GM21367 (cell line): ENCODE measurements around the gene CDH13.

Source experiments
- ATAC-seq: cut with Tn5 transposase; IDR thresholded peaks from one replicate; pipeline ENCODE4 v1.9.1; 2021; ENCODE audit not compliant: unreplicated experiment

CDH13 gene

DNA sequence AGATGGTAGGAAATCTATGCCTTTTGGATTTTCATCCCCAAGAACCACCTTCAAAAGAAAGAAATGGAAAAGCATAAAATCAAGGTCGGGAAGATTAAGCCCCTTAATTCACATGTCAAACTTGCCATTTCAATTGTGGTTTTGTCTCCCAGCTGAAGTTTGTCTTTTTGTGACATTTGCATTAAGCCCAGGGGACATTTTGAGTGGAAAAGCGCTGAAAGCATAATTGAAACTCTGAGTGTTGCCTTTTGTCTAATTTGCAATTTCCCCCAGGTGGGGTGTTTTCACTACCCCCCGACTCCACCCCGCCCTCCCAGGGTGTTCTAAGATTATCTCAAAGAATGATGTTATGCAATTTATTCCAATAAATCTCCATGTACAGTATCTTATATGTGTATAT, 396.2 kb downstream of the CDH13 start:
- ATAC-seq: no peak

DNA sequence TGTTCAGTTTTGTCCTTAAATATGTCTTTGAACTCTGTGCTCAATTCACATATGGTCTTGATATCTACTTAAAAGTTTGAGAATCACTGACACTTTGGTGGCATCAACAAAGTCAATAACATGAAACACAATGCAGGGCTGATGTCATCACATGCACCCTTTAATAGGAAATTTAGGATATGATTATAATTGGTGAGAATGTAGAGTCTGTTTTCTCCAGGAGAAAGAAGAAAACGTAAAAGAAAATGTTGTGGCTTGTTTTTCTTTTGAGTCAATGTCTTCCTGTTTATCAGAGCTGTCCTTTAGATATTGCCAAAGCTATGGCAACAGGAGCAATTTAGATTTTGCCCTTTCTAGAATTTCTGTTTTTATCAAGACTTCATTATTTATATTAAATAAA, 396.9 kb downstream of the CDH13 start:
- ATAC-seq: no peak

DNA sequence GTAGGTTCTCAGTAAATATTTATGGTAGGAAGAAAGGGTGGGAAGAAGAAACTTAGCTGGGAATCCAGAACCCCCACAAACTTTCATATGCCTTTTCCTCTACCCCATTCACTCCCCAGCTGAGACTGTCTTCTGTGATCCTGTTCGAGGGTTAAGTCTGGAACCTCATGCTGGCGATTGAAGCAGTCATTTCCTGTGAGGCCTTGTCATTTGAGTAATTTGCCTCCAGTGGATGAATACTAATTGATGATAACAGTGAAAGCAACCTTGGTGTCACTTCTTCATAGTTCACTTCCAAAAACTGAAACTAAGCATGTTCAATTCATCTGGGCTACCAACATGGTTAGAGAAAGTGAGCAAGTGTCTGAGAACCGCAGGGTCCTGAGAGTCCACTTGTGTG, 401.2 kb downstream of the CDH13 start:
- ATAC-seq: no peak

DNA sequence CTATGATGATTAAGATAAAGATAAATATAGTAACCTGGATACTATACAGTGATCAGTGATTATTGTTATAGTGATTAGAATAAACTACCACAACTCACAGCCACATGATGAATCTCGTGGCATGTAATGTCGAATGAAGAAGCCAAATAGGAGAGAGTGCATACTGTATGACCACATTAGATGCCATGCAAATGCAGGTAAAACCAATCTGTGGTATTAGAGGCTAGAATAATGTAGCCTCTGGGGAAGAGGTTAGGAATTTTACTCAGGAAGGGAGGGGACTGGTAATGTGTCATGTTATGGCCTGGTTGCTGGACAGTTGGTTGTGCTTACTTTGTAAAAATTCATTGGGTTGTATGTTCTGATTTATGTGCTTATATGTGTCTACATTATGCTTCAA, 402.7 kb downstream of the CDH13 start:
- no peak for ATAC-seq

DNA sequence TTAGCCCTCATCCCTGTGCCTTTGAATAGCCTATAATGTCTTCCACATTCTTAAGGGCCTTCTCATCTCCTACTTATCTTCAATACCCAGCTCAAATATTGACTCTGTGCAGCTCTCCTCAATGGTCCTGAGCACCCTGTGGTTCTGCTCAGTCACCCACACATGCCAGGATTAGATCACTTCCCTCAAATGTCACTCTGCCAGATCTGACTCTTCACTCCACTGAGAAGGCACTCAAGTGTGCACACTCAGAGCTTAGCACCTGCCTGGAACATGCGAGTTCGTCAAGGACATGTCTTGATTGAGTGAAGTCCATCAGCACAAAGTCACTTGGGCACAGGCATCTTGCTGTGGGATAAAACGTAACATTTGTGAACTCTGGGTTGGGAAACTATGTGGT, 404.8 kb downstream of the CDH13 start:
- ATAC-seq: no peak

DNA sequence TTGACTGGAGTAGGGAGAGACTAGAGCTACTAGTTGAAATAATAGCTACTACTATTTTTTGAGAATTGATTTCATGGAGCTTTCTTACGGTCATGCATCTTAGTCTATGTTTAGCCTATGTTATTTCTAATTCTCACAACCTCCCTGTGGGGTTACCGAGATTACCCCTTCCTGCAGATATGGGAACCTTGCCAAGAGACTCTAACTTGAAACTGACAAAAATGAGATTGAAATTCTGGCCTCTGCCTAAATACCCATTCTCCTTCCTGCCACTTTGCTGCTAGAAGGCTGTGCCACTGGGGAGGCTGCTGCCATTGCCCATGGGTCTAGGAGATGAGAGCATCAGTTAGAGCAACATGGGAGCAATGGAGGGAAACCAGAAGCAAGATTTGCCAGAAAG, 410.3 kb downstream of the CDH13 start:
- no peak for ATAC-seq

DNA sequence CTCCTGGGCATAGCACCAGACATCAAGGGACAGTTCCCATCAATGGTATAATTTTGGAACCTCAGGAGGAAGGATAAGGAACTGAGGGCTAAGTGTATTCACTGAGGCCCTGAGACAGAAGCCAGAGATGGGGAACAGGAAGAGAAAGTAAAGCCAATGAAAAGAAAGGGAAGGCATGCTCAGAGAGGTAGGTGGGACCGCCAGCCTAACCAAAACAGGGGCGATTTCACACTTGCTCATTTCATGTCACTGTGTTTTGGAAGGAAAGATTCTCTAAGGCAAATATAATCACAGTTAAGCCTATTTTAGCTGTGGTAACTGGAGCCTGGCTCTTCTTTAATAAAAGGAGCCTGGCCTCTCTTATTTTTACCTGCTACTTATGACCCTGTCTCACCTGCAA, 411.1 kb downstream of the CDH13 start:
- ATAC-seq: no peak

DNA sequence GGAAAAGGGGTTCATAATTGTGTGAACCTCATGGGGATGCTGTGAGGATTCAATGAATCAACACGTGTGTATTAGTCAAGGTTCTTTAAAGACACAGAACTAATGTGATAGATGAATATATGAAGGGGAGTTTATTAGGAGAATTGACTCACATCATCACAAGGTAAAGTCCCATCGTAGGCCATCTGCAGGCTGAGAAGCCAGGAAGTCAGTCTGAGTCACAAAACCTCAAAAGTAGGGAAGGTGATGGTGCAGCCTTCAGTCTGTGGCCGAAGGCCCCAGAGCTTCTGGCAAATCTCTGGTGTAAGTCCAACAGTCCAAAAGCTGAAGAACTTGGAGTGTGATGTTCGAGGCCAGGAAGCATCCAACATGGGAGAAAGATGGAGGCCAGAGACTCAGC, 413.4 kb downstream of the CDH13 start:
- no peak for ATAC-seq

DNA sequence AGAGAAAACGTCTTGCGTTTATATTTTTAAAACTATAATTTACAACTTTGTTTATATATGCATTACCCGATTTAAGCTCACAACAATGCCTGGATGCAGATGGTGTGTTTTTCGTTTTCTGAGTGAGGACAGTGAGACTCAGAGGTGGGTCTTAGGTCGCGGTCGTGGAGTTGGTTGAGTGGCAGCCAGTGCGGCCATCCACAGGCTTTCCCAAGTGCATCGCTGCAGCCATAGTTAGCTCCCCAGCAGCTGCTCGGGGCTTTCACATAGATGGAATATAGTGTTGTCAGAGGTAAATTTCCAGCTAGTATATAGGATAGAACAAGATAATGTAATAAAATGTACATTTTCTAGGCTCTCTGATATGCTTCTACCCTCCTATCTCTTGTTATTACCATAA, 417.8 kb downstream of the CDH13 start:
- no peak for ATAC-seq

DNA sequence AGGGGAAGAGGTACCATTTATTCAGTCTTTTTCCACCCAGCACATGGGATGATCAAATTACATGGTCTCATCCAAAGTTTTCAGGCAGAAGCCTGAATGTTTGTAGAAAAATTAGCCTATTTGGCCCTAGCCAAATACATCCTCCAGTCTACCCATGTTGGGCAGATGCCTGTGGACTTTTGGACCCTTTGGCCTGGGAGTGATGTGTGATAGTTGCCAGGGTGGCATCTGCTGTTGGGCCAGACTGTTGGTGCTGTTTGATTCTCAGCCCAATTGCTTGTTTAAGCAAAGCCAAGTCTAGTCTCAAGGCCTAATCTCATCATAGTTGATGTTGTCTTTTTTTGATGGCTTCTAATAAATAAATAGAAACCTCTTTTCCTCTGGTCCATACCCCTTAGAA, 419.0 kb downstream of the CDH13 start:
- no peak for ATAC-seq

DNA sequence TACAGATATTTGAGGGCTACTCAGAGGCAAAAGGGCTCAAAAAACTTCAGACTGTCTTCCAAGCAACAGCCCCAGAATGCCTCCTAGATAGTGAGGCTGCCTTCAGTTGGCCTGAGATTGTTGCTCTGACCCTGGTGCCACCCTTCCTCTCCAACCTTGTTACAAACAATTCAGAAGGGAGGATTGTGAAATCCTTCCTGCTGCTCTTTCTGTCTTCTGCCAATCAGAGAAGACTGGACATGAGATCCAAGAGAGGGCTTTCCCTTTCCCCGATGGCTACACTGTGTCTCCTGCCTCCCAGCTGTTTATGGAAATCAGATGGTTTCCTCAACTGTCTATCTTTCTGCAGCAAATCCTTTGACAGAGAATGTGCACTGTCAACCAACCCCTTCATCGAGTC, 419.9 kb downstream of the CDH13 start:
- ATAC-seq: no peak

DNA sequence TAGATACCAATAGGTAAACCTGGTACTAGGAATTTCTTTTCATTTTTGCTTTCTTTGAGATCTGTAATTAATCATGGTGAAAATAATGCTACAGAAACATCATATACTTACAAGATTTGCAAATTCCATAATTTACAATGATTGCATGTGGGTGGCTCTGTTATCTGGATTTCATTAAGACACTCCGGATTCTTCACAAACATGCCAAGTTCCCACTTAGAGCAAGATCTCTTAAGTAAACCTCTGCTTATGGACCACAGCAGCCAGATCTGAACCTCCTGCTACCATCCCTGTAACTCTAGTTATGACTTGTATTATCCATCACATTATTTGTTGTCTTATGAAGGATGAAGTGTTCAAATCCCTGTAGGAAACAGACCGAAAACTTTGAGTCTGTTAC, 424.7 kb downstream of the CDH13 start:
- no peak for ATAC-seq

DNA sequence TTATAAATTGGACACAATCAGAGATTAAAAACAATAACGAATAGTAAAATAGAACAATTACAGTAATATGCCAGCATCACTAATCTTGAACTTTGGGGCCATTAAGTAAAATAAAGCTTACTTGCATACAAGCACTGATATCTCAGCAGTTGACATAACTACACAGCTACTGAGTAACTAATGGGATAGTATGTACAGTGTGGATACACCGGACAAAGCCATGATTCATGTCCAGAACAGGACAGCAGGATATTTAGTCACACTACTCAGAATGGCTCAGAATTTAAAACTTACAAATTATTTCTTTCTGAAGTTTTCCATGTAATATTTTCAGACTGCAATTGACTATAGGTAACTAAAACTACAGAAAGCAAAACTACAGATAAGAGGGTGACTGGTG, 427.5 kb downstream of the CDH13 start:
- ATAC-seq: no peak

DNA sequence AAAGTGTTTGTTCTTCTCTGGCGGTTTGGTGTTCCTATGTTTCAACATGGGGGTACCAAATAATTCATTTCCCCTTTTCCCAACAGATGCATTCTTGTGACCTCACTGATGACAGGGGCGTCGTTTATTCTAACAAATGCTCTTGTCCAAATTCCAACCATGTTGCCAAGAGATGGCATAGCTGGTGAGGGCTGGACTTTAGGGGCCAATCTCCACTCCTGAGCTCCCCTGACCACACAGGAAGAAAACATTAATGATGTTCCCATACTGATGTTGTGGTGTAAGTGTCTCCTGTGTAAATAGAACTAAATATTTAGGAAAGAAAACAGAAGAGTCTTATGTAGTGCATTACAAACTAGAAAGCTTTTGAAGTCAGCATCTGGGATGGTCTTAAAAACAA, 431.6 kb downstream of the CDH13 start:
- ATAC-seq: no peak

DNA sequence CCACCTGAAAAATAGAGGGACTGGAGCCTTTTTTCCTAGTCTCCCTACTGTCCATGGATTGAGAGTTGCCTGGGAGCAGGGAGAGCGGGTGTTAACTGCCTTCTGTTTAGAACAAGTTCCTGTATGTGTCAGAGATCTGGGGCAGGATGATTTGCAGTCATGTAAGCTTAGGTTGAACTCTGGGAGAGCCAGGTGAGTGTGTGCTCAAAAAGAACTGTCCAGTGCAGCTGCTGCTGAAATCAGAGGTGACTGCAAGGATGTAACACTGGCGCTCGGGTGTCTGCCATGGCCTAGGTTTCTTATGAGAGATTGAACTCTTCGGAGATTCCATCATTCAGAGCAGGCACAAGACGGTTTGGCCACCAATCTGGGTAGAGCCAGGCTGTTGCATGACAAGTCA, 432.5 kb downstream of the CDH13 start:
- no peak for ATAC-seq

DNA sequence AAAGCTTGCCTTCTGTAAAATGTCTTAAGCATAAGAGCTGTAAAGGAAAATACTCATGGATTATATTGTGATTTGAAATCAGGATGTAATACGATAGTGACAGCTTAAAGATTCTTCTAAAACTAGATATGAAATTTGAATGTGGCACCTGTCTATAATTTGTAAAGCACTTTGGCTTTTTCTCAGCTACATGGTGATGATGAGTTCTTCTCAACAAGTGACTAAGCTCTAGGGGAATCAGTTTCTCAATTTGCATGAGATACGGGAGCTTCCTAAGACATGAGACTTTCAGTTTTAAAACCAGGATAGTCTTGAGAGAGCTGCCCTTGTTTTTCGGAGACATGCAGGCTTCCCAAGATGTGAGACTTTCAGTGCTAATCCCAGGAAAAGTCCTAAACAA, 439.2 kb downstream of the CDH13 start:
- no peak for ATAC-seq

DNA sequence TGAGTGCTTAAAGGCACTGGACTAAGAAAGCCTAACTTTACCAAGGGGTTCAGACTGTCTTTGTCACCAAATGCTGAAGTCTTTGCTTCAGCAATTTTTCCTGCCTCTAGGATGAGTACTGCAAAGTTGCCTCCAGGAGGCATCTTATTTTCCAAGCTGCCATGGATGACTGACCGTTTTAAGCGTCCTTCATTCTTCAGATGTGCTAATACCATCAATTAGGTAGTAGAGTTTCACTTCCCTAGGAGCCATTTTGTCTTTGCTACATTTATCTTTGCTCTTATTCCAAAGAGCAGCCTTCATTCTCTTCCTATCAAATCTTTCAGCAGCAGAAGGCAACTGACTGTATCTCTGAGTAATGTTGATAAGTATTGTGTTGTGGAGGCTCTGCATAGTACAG, 440.1 kb downstream of the CDH13 start:
- ATAC-seq: no peak

DNA sequence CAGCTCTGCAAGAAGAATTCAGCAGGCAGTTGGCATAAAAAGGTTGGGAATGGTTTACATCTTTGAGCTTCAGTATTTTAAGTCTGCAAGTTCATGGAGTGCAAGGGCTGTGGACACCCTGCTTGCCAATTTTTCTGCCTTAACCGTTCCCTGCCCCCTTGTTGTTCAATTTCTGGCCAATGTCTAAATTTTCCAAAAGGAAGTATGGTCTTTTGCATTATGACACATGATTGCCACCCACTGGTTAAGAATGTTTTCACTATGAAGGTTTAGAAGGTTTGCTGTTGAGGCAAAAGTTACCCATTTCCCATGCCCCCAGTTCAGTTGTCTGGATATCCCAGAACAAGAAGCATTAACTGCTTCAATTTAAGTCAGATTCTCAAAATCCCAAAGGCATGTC, 441.9 kb downstream of the CDH13 start:
- no peak for ATAC-seq

DNA sequence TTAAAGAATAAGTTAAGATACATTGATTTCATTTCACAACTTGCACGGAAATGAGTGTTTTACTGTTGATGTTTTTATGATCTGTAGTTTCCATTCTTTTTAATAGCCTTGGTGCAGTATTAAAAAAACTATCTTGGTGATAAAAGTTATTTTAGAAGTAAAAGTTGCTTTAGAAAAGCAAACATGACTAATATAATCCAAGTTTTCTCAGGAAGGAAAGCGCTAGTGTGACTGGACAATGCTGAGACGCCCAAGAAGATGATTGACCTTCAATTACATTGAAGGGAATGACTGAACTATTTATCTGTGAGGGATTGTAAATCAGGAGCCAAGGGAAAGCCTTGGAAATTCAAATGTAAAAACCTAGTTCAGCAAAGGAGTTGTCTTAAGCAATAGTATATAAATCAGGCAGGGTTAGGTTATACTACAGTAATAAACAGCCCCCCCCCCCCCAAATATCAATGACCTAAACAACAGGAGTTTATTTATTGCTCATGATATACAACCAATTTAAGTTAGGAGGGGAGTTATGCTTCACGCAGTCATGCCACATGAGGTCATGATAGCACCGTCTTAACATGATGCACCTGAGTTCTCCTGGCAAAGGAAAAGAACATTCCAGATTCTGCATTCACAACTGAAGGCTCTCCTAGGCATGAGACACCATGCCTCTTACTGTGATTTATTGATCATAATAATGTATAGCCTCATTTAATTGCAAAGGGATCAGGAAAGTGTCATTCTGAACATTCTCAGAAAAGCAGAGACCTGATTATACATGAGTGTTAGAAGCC, 443.8 kb downstream of the CDH13 start:
- ATAC-seq: no peak

DNA sequence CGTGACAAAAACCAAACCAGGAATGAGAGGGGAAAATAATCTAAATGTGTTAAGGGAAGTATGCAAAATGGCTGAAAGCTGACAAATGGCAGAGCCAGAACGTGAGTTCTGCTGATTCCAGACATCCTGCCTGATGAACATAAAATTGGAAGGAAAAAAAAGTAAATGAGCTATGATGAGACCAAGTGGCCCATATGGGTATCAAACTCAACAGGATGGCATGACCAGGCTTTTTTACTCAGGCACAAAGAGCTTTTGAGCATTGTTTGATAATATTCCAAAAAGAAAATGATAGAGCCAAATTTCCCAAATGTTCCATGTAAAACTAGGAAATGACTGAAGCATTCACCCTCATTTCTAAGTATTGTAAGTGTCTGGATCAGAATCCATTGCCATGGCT, 449.2 kb downstream of the CDH13 start:
- no peak for ATAC-seq

DNA sequence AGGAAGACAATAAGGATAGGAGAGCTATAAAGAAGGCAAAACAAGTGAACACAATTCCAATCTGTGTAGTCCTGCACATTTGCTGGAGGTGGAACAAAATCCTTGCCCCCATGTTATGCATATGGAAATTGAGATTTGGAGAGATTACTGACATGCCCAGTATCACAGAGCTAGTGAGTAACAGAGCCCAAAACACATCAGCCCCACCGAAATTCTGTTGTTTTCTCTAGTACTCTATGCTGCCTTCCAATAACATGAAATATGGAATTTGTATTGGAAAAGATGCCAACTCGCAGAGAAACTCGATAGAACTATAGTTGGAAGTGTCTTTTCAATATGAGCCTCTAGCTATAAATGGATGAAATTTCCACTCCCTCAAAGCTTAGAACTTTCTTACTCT, 456.6 kb downstream of the CDH13 start:
- no peak for ATAC-seq

DNA sequence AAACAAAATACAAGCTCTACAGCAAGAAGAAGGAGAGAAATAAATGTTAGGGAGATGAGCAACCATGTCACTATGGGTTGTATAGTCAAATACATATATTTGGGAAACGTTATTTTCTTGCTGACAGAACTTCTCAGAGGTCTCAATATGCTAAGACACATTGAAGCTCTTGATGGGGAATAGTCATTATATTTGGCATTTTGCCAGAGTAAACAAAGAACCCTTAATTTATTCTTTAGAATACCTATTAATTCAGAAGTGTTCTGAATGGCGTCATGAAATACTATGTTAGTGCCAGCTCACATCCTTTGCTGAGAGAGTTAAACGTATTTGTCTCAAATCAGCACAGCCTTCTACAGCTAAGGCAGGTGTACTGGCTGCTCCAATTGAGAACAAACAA, 458.9 kb downstream of the CDH13 start:
- ATAC-seq: no peak

DNA sequence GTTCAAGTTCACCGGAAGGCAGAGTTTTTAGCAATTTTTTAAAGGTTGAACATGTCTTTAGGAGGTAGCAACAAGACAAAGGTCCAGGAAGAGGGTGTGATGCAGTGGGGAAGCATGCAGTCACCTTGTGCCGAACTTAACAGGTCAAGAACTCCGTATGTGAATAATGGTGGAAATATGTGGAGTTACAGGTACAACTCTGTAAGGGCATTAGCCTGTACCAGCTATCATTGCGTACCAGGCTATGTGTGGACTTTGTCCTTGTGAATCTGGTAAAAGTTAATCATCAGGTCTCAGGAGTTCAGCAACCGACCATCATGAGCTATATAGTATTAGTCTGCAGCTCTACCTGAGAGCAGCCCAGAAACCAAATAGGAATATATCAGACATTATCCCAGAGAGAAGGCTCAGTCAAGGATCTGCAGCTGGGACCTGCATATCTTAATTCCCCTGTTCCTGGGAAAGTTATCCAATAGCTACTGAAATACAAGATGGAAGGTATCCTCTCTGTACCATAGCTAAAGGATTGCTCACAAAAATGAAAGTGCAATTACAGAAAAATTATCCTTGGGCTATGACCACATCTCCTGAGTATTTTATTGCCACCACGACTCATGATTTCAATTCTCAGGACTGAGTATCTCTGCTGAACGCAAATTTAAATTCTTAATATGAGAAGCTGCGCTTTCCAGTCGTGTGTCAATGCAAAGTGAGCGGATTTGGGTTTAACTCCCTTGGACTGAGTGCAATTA, 469.3 kb downstream of the CDH13 start:
- no peak for ATAC-seq
